Subcutaneous preadipocyte (primary cell): ENCODE data around the gene BCAR3. TPM values are rescaled to one million over a fixed set of nuclear protein-coding genes. Genes with fewer than 3 reads are reported as not detected.

ENCODE experiments used
- total RNA-seq: library from RNA; depleted of rRNA; stranded (reverse); fragments of >200 nt; gene quantifications from 2 replicates; pipeline ENCODE4 v1.2.3, GENCODE V29; 2012

BCAR3 gene
- 14.7 and 23.5 TPM in 2 replicates for total RNA-seq

DNA sequence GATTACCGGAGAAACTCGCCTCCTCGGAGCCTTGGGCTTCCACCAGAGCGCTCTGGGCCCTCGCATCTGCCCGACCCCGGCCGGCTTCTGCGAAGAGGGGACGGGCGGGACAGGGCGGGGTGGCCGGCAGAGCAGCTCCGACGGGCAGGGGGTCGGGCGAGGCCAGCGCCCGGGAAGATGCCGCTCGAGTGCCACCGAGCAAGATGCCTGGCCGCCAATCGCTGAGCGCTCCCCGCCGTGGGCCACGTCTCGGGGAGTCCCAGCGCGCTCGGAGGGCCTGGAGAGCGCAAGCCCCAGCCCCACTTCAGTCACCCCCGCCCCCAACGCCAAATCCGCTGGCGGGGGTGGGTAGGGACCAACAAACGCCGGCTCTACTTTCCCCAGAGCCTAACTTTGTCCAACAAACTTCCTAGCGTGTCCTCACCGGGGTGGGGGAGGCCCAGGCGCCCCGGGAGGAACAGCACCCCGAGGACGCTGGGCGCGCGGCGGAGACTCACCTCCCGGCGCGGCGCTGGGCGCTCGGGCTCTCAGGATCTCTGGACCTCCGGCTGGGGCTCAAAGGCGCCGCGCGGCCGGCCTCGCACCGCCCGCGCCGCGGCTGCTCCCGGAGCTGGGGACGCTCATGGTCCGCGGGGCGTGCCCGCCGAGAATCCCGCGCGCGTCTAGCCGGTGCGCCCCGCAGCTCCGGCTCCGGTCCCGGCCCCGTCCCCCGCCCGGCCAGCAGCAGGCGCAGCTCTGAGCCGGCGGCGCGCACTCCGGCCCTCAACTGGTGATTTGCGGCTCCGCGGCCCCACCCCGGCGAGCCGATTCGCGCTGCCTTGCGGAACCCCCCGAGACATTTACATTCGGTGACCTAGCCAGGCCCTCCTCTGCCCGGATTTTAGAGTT is at the start of gene BCAR3:
Gene BCAR3, minus strand, starts transcription at position 737 of the 888 bp plus-strand sequence. CDS start 6,907 bp downstream, outside the sequence.

Other genes starting within 250 kb of the BCAR3 start
- 3.9 and 5.1 TPM in 2 replicates for gene FNBP1L, start 233.7 kb downstream of the BCAR3 start, total RNA-seq
- 20.6 and 32.3 TPM in 2 replicates for gene DNTTIP2, start 197.4 kb upstream of the BCAR3 start, total RNA-seq
- 22.4 and 22.5 TPM in 2 replicates for gene GCLM, start 227.6 kb upstream of the BCAR3 start, total RNA-seq